Thyroid gland (tissue), 4 donors: ENCODE data around the gene MAST3.

Source experiments
- CTCF ChIP-seq, 6 experiments: fragments of 200-600 bp in 3 of 6; fragments of 450-650 bp in 3 of 6; sonication (generic) in 3 of 6; IDR thresholded peaks; one replicate each; pipeline ENCODE4 v1.5.1; 2016 to 2019; ENCODE audit warnings: antibody characterized with exemption in 6 of 6, mild to moderate bottlenecking in 2 of 6, inconsistent platforms in 1 of 6, moderate library complexity in 1 of 6
- POLR2A ChIP-seq, 2 donors: fragments of 450-650 bp; IDR thresholded peaks; one replicate each; pipeline ENCODE4 v1.6.1; 2017; ENCODE audit warnings: antibody characterized with exemption in 2 of 2, mild to moderate bottlenecking in 2 of 2, moderate library complexity in 1 of 2

DNA sequence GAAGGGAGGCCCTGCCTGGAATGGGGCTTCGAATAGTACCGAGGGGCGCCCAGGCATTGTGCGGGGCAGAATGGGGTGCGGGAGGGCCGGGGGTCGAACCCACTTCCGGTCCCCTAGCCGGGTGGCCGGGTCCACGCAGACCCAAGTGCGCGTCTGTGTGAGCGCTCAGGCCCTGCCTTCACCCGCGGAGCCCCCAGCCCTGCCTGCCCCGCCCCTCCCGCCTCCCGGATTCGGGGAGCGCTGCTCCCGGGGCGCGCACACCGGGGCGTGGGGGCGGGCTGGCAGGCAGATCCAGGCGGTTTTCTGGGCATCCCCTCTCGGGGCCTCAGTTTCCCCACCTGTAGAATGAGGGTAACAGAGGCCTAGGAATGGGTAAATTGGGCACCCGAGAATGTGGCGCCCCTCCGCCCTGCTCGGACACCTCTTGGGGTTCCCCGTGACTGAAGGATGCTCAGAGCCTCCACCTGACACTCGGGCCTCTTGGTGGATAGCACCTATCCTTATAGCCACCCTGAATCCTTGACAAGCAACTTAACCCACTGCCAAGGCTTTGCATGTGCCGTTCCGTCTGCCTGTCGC, 56.1 kb downstream of the MAST3 start:
- TF ChIP-seq POLR2A (IDR thresholded peaks at IDR 0.05) (no peak), CTCF (IDR thresholded peaks at IDR 0.05) (no peak)
